OCI-LY1 (cell line): ENCODE measurements around the gene NDUFA5.

Experiments used
- EZH2 ChIP-seq: fragments of 200-600 bp; sonication (generic), shearing (Covaris generic); IDR thresholded peaks from 2 replicates; pipeline ENCODE4 v1.8.0; 2017; ENCODE audit warnings: borderline replicate concordance, mixed run types, mild to moderate bottlenecking, antibody characterized with exemption, low read length, moderate library complexity, mixed read lengths
- TF ChIP-seq, protein P1 (sequence below): fragments of 200-600 bp; sonication (generic), shearing (Covaris generic); IDR thresholded peaks from 2 replicates; pipeline ENCODE4 v1.5.1; 2017; ENCODE audit warnings: mild to moderate bottlenecking, antibody characterized with exemption, low read length, moderate library complexity, mixed read lengths

DNA sequence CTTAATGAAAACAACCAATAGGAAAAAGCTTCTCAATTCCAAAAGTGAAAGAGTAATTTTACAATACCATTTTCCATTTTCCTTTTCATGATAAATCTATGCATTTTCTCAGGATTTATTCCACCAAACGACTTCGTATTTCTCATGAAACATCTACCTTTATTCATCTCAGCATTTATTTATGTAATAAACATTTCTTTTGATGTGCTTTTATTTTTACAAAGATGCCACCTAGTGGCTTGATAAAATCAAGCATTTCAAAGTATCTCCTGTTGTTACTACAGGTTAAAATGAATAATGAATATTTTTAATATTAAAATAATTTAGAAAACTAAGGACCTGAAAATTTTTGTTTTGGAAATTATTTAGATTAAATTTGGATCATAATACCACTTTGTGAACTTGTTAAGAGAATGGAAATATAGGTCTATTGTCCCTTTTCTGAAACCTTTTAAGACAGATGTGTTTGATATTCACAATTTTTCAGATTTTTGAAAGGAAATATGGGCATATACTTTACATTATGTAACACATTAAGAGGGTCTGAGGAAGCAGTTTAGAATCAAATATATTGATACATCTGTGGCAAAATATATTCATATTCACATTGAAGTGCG lies 20.5 kb downstream of the NDUFA5 start:
- TF ChIP-seq, protein P1, sequence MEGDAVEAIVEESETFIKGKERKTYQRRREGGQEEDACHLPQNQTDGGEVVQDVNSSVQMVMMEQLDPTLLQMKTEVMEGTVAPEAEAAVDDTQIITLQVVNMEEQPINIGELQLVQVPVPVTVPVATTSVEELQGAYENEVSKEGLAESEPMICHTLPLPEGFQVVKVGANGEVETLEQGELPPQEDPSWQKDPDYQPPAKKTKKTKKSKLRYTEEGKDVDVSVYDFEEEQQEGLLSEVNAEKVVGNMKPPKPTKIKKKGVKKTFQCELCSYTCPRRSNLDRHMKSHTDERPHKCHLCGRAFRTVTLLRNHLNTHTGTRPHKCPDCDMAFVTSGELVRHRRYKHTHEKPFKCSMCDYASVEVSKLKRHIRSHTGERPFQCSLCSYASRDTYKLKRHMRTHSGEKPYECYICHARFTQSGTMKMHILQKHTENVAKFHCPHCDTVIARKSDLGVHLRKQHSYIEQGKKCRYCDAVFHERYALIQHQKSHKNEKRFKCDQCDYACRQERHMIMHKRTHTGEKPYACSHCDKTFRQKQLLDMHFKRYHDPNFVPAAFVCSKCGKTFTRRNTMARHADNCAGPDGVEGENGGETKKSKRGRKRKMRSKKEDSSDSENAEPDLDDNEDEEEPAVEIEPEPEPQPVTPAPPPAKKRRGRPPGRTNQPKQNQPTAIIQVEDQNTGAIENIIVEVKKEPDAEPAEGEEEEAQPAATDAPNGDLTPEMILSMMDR: peak; percentile 68
- no peak for TF ChIP-seq EZH2
